ENCODE measurements around the gene APC. TPM values are rescaled to one million over a fixed set of nuclear protein-coding genes. Genes with fewer than 3 reads are reported as not detected.

The APC gene
- total and polyA plus RNA-seq, 12 donors, result 2.5 to 78.8 (median 37.1) TPM

- H3K4me3 ChIP-seq, result no peak overlapping the region
- no peak overlapping the region for H3K27ac ChIP-seq
- no peaks in the 10 kb centered on the region for H3K36me3 ChIP-seq (replicated peaks in 1 of 2)
- no peaks in the 10 kb centered on the region for H3K9me3 ChIP-seq (replicated peaks in 1 of 3)
- H3K4me1 ChIP-seq (replicated peaks in 1 of 2), result peaks cover 0 to 4% of the 10 kb centered on the region in 2 donors
- no peak for DNase-seq
- no peaks in the 10 kb centered on the region for H3K27me3 ChIP-seq
- TF ChIP-seq POLR2A (IDR thresholded peaks at IDR 0.05) (no peak), CTCF (IDR thresholded peaks at IDR 0.05) (no peak)
- intact Hi-C loops (cut with DNase I), result no loop called here
- WGBS, 4 donors, result 36 to 57% (median 47%) methylated on average over 1 of the region's 1 CpG
Measured at GRCh38 chr5:112844489-112844888, 106.8 kb downstream of the APC start.

GRCh38 chr5:112846556-112846955 is 108.9 kb downstream of the APC start:
- no peak for DNase-seq
- 87 to 93% (median 90%) methylated on average over 5 of the region's 5 CpGs for WGBS, 4 donors
- no peak overlapping the region for H3K4me3 ChIP-seq
- H3K4me1 ChIP-seq (replicated peaks in 1 of 2), result peaks cover 0 to 4% of the 10 kb centered on the region in 2 donors
- H3K27me3 ChIP-seq, result no peaks in the 10 kb centered on the region
- H3K27ac ChIP-seq, result peak overlapping the region in 1 of 5 donors; percentile 13
- H3K9me3 ChIP-seq (replicated peaks in 1 of 3), result no peaks in the 10 kb centered on the region
- intact Hi-C loops (cut with DNase I), result no loop called here
- TF ChIP-seq CTCF (IDR thresholded peaks at IDR 0.05) (no peak), POLR2A (IDR thresholded peaks at IDR 0.05) (no peak)
- H3K36me3 ChIP-seq (replicated peaks in 1 of 2), result no peaks in the 10 kb centered on the region

GRCh38 chr5:112847306-112847705 is 109.6 kb downstream of the APC start:
- H3K27ac ChIP-seq, result peak overlapping the region in 1 of 5 donors; percentile 10
- no peaks in the 10 kb centered on the region for H3K9me3 ChIP-seq (replicated peaks in 1 of 3)
- H3K4me1 ChIP-seq (replicated peaks in 1 of 2), result peaks cover 0 to 4% of the 10 kb centered on the region in 2 donors
- no peaks in the 10 kb centered on the region for H3K27me3 ChIP-seq
- H3K36me3 ChIP-seq (replicated peaks in 1 of 2), result no peaks in the 10 kb centered on the region
- DNase-seq, result no peak
- H3K4me3 ChIP-seq, result no peak overlapping the region
- intact Hi-C loops (cut with DNase I), result no loop called here
- TF ChIP-seq POLR2A (IDR thresholded peaks at IDR 0.05) (no peak), CTCF (IDR thresholded peaks at IDR 0.05) (no peak)

GRCh38 chr5:112848116-112848811 is 110.6 kb downstream of the APC start:
- Histone ChIP-seq H3K9me3 (replicated peaks in 1 of 3) (no peaks in the 10 kb centered on the region), H3K27ac (peak overlapping the region in 3 of 5 donors; percentile 4 to 54 (median 10)), H3K4me1 (replicated peaks in 1 of 2) (peaks cover 0 to 4% of the 10 kb centered on the region in 2 donors), H3K27me3 (no peaks in the 10 kb centered on the region), H3K36me3 (replicated peaks in 1 of 2) (no peaks in the 10 kb centered on the region), H3K4me3 (no peak overlapping the region)
- 36 to 48% (median 45%) methylated on average over 8 of the region's 8 CpGs for WGBS, 4 donors
- intact Hi-C loops (cut with DNase I), result no loop called here
- TF ChIP-seq POLR2A (IDR thresholded peaks at IDR 0.05) (peak in 1 of 2 donors; percentile 13), CTCF (IDR thresholded peaks at IDR 0.05) (peak; percentile 42 to 74 (median 62))
- DNase-seq, result peak in 4 of 7 donors; percentile 23 to 30 (median 30)
